ENCODE results near the gene KRT74.

DNA sequence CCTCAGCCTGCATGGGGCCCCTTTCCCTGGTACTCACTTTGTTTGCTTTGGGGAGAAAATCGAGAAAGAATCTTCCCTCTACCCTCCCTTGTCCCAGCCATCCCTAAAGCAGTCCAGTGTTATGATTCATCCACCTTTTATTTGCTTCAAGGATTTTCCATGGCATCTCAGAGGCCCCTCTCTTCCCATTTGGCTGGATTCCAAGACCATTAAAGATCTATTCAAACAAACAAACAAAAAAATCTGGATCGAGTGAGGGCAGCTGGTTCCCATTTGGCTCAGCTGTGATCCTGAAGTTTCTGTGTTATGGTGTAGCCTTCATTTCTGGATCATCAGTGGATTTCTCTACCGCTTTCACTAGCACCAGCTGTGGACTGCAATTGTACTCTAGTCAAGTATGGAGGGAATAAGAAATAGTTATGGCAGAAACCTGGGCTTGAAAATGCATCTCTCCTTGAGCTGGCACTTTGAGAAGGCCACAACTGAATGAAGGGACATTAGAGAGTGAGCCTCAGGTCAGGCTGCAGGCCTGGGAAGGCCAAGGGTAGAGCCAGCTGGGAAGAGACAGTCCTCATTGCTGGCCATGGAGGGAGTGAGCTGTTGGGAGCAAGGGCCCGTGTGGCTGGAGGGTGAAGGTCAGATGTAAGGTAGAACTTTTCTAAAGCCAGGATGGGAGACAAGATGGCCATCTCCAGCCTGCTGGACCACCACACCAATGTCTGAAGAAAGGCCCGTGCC, 34.4 kb downstream of the KRT74 start:
- TF ChIP-seq EZH2 (IDR thresholded peaks at IDR 0.05; ENCODE audit: borderline replicate concordance, low read depth, low read length, severe bottlenecking) = no peak
- TF ChIP-seq, protein P1, sequence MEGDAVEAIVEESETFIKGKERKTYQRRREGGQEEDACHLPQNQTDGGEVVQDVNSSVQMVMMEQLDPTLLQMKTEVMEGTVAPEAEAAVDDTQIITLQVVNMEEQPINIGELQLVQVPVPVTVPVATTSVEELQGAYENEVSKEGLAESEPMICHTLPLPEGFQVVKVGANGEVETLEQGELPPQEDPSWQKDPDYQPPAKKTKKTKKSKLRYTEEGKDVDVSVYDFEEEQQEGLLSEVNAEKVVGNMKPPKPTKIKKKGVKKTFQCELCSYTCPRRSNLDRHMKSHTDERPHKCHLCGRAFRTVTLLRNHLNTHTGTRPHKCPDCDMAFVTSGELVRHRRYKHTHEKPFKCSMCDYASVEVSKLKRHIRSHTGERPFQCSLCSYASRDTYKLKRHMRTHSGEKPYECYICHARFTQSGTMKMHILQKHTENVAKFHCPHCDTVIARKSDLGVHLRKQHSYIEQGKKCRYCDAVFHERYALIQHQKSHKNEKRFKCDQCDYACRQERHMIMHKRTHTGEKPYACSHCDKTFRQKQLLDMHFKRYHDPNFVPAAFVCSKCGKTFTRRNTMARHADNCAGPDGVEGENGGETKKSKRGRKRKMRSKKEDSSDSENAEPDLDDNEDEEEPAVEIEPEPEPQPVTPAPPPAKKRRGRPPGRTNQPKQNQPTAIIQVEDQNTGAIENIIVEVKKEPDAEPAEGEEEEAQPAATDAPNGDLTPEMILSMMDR (IDR thresholded peaks at IDR 0.05; ENCODE audit: borderline replicate concordance, extremely low read depth, low read length, poor library complexity, severe bottlenecking) = no peak
